ENCODE measurements around the gene KLF13. TPM values are rescaled to one million over a fixed set of nuclear protein-coding genes. Genes with fewer than 3 reads are reported as not detected.

KLF13 gene
- total and polyA plus RNA-seq, 2 donors (not counting 1 experiment from before 2014, with no cell fraction given) = 65.5 to 140 TPM

- no CpG with 5 or more reads among the region's 1 CpG for WGBS (ENCODE audit: insufficient coverage)
- Histone ChIP-seq H3K36me3 (replicated peaks in 1 of 2; ENCODE audit: control extremely low read depth in 1 of 2, control insufficient read depth in 1 of 2, extremely low read depth in 1 of 2, insufficient read depth in 2 of 2, low read length in 1 of 2) (no peaks in the 10 kb centered on the region), H3K4me3 (ENCODE audit: control extremely low read depth in 1 of 5, extremely low read depth in 1 of 5, insufficient read depth in 1 of 5, low read depth in 2 of 5, low read length in 4 of 5) (no peak overlapping the region), H3K27ac (ENCODE audit: low read length in 2 of 2) (no peak overlapping the region), H2AFZ (ENCODE audit: insufficient read depth, low read depth, low read length, poor library complexity, severe bottlenecking) (no peak overlapping the region), H3K4me2 (replicated peaks; ENCODE audit: low read depth, low read length, poor library complexity, severe bottlenecking) (no peak overlapping the region), H3K27me3 (replicated peaks in 1 of 4; ENCODE audit: control extremely low read depth in 1 of 4, control insufficient read depth in 3 of 4, insufficient read depth in 4 of 4, low read length in 3 of 4) (no peaks in the 10 kb centered on the region), H3K79me2 (ENCODE audit: control insufficient read depth, insufficient read depth, low read length) (no peaks in the 10 kb centered on the region), H3K4me1 (ENCODE audit: control insufficient read depth in 2 of 2, insufficient read depth in 2 of 2, low read length in 2 of 2) (no peaks in the 10 kb centered on the region), H3K9me3 (ENCODE audit: control extremely low read depth in 1 of 3, control insufficient read depth in 2 of 3, insufficient read depth in 1 of 3, low read length in 2 of 3) (peaks cover 10 to 16% (median 12%) of the 10 kb centered on the region in 3 donors), H3K9ac (ENCODE audit: low read length) (no peak overlapping the region), H4K20me1 (ENCODE audit: control insufficient read depth, insufficient read depth, low read length, poor library complexity, severe bottlenecking) (no peaks in the 10 kb centered on the region)
- DNase-seq = no peak
- ChIA-PET CTCF (interaction anchor here (0.6 kb wide), 1 partner anchor 346 kb away, joined by 4 read pairs; no protein-coding TSS in a partner anchor), POLR2A (no interaction called here)
- Mint-ChIP-seq H3K27ac (no peak overlapping the region), H3K27me3 (no peaks in the 10 kb centered on the region), H3K9me3 (ENCODE audit: insufficient read depth) (peaks cover 8% of the 10 kb centered on the region), H3K4me3 (no peak overlapping the region), H3K4me1 (no peaks in the 10 kb centered on the region)
- no peak for ATAC-seq (ENCODE audit: low read depth)
- intact Hi-C loops (cut with micrococcal nuclease) = no loop called here
- TF ChIP-seq CTCF (IDR thresholded peaks at IDR 0.05) (no peak), EZH2 (IDR thresholded peaks at IDR 0.05; ENCODE audit: borderline replicate concordance, insufficient read depth, low read depth, low read length, poor library complexity, severe bottlenecking) (no peak)
Measured at GRCh38 chr15:31415201-31415600, 88.6 kb downstream of the KLF13 start.

GRCh38 chr15:31419820-31420219 lies 93.2 kb downstream of the KLF13 start:
- H3K27me3 Mint-ChIP-seq = no peaks in the 10 kb centered on the region
- 100% methylated on average over 3 of the region's 3 CpGs for WGBS (ENCODE audit: insufficient coverage)
- DNase-seq = no peak
- ChIA-PET CTCF (interaction anchor here (1.3 kb wide), 1 partner anchor 41 kb away, joined by 3 read pairs; no protein-coding TSS in a partner anchor), POLR2A (interaction anchor here (0.6 kb wide), 2 partner anchors 18 to 26 kb away, joined by 3 to 4 read pairs; no protein-coding TSS in a partner anchor)
- H3K27ac ChIP-seq (ENCODE audit: low read length in 2 of 2) = no peak overlapping the region
- TF ChIP-seq EZH2 (IDR thresholded peaks at IDR 0.05; ENCODE audit: borderline replicate concordance, insufficient read depth, low read depth, low read length, poor library complexity, severe bottlenecking) (no peak), CTCF (IDR thresholded peaks at IDR 0.05) (no peak)
- no peaks in the 10 kb centered on the region for H3K36me3 ChIP-seq (replicated peaks in 1 of 2; ENCODE audit: control extremely low read depth in 1 of 2, control insufficient read depth in 1 of 2, extremely low read depth in 1 of 2, insufficient read depth in 2 of 2, low read length in 1 of 2)
- no peak overlapping the region for H3K4me3 ChIP-seq (ENCODE audit: control extremely low read depth in 1 of 5, extremely low read depth in 1 of 5, insufficient read depth in 1 of 5, low read depth in 2 of 5, low read length in 4 of 5)
- no peak for ATAC-seq (ENCODE audit: low read depth)
- no peak overlapping the region for H2AFZ ChIP-seq (ENCODE audit: insufficient read depth, low read depth, low read length, poor library complexity, severe bottlenecking)
- intact Hi-C loops (cut with micrococcal nuclease) = no loop called here
- H3K9ac ChIP-seq (ENCODE audit: low read length) = no peak overlapping the region
- H3K27ac Mint-ChIP-seq = no peak overlapping the region
- no peaks in the 10 kb centered on the region for H3K4me1 Mint-ChIP-seq
- H3K4me2 ChIP-seq (replicated peaks; ENCODE audit: low read depth, low read length, poor library complexity, severe bottlenecking) = no peak overlapping the region
- peaks cover 11% of the 10 kb centered on the region for H3K9me3 Mint-ChIP-seq (ENCODE audit: insufficient read depth)
- H3K4me3 Mint-ChIP-seq = no peak overlapping the region
- H4K20me1 ChIP-seq (ENCODE audit: control insufficient read depth, insufficient read depth, low read length, poor library complexity, severe bottlenecking) = no peaks in the 10 kb centered on the region
- no peaks in the 10 kb centered on the region for H3K4me1 ChIP-seq (ENCODE audit: control insufficient read depth in 2 of 2, insufficient read depth in 2 of 2, low read length in 2 of 2)
- H3K27me3 ChIP-seq (replicated peaks in 1 of 4; ENCODE audit: control extremely low read depth in 1 of 4, control insufficient read depth in 3 of 4, insufficient read depth in 4 of 4, low read length in 3 of 4) = no peaks in the 10 kb centered on the region
- no peaks in the 10 kb centered on the region for H3K79me2 ChIP-seq (ENCODE audit: control insufficient read depth, insufficient read depth, low read length)
- peaks cover 10 to 19% (median 19%) of the 10 kb centered on the region in 3 donors for H3K9me3 ChIP-seq (ENCODE audit: control extremely low read depth in 1 of 3, control insufficient read depth in 2 of 3, insufficient read depth in 1 of 3, low read length in 2 of 3)

All from B cell (primary cell).